ENCODE results near the gene NUP42. TPM values are rescaled to one million over a fixed set of nuclear protein-coding genes. Genes with fewer than 3 reads are reported as not detected.

NUP42 gene
- polyA plus RNA-seq, 1 donor (not counting 4 experiments of a cell fraction or from before 2014, with no cell fraction given), result 34.2 TPM

DNA sequence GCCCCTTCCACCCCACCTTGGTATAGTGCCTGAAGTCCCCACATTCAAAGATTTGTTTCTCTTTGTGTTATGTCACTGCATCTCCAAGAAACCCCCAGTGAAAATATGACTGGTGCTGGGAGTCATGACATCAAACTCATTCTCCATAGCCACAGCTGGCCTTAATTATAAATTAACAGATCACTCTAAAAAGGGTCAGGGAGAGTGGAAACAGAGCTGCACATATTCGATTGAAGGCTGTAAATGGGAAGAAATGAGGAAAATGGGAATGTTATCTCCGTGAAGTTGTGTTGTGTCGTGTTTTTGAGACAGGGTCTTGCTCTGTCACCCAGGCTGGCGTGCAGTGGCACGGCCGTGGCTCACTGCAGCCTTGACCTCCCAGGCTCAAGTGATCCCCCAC, 24.2 kb upstream of the NUP42 start:
- DNase-seq (ENCODE audit: low read depth, low spot score) (no peak), FAIRE-seq (no peak)
- no peak overlapping the region for H2AFZ ChIP-seq (ENCODE audit: control insufficient read depth, low read length)
- dilution Hi-C loops (cut with MboI; ENCODE audit: extremely low pct_ligation_motif_present, low sequenced_read_pairs), result no loop called here
- H3K36me3 ChIP-seq (ENCODE audit: control insufficient read depth in 2 of 2, extremely low read depth in 1 of 2, insufficient read depth in 2 of 2, low read length in 2 of 2), result no peaks in the 10 kb centered on the region
- H3K79me2 ChIP-seq (ENCODE audit: control insufficient read depth, insufficient read depth, low read length), result no peaks in the 10 kb centered on the region
- H3K27me3 ChIP-seq (ENCODE audit: control insufficient read depth, extremely low read depth, insufficient read depth, low read length), result no peaks in the 10 kb centered on the region
- no peak overlapping the region for H3K4me3 ChIP-seq (ENCODE audit: control insufficient read depth in 2 of 3, extremely low read depth in 1 of 3, insufficient read depth in 2 of 3, low read depth in 1 of 3, low read length in 3 of 3)
- no peak overlapping the region for H3K4me2 ChIP-seq (ENCODE audit: control insufficient read depth, extremely low read depth, insufficient read depth, low read depth, low read length)
- no peaks in the 10 kb centered on the region for H3K4me1 ChIP-seq (ENCODE audit: control insufficient read depth, extremely low read depth, insufficient read depth, low read length)
- H3K27ac ChIP-seq (ENCODE audit: control insufficient read depth, insufficient read depth, low read length), result no peak overlapping the region
- no peaks in the 10 kb centered on the region for H4K20me1 ChIP-seq (ENCODE audit: control insufficient read depth, extremely low read depth, insufficient read depth, low read length)
- TF ChIP-seq EZH2 (IDR thresholded peaks at IDR 0.05; ENCODE audit: low read length), result no peak
- TF ChIP-seq, protein P1, sequence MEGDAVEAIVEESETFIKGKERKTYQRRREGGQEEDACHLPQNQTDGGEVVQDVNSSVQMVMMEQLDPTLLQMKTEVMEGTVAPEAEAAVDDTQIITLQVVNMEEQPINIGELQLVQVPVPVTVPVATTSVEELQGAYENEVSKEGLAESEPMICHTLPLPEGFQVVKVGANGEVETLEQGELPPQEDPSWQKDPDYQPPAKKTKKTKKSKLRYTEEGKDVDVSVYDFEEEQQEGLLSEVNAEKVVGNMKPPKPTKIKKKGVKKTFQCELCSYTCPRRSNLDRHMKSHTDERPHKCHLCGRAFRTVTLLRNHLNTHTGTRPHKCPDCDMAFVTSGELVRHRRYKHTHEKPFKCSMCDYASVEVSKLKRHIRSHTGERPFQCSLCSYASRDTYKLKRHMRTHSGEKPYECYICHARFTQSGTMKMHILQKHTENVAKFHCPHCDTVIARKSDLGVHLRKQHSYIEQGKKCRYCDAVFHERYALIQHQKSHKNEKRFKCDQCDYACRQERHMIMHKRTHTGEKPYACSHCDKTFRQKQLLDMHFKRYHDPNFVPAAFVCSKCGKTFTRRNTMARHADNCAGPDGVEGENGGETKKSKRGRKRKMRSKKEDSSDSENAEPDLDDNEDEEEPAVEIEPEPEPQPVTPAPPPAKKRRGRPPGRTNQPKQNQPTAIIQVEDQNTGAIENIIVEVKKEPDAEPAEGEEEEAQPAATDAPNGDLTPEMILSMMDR (optimal IDR thresholded peaks at IDR 0.05 in 1 of 3, IDR thresholded peaks at IDR 0.05 in 1 of 3, conservative IDR thresholded peaks at IDR 0.05 in 1 of 3; ENCODE audit: extremely low read depth in 1 of 3, insufficient read depth in 2 of 3, low read length in 3 of 3), result no peak
- no peak overlapping the region for H3K9ac ChIP-seq (ENCODE audit: control insufficient read depth, extremely low read depth, insufficient read depth, low read length)
- H3K9me3 ChIP-seq (ENCODE audit: control insufficient read depth, low read depth, low read length), result no peaks in the 10 kb centered on the region
- H3K9me1 ChIP-seq (ENCODE audit: control insufficient read depth, extremely low read depth, insufficient read depth, low read length), result no peaks in the 10 kb centered on the region

DNA sequence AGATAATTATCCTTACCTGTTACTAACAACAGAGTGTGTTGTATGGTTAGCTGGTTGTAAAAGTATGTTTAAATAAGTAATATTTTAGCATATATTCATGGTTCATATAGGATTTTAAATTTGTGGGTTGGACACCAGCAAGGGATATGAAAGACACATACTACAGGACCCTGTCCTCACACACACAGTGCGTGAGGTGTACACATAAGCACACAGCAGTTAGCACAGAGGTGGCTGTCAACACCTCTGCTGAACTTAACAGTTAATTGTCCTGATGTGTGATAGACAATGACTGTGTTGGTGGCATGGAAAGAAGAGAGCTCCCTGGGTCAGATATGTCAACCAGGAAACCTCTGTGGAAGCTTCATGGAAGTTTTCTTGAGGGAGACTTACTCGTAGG, 23.3 kb upstream of the NUP42 start:
- H4K20me1 ChIP-seq (ENCODE audit: control insufficient read depth, extremely low read depth, insufficient read depth, low read length), result no peaks in the 10 kb centered on the region
- no peaks in the 10 kb centered on the region for H3K9me3 ChIP-seq (ENCODE audit: control insufficient read depth, low read depth, low read length)
- H3K27me3 ChIP-seq (ENCODE audit: control insufficient read depth, extremely low read depth, insufficient read depth, low read length), result no peaks in the 10 kb centered on the region
- H3K79me2 ChIP-seq (ENCODE audit: control insufficient read depth, insufficient read depth, low read length), result no peaks in the 10 kb centered on the region
- no peaks in the 10 kb centered on the region for H3K4me1 ChIP-seq (ENCODE audit: control insufficient read depth, extremely low read depth, insufficient read depth, low read length)
- no peak overlapping the region for H3K27ac ChIP-seq (ENCODE audit: control insufficient read depth, insufficient read depth, low read length)
- H3K4me2 ChIP-seq (ENCODE audit: control insufficient read depth, extremely low read depth, insufficient read depth, low read depth, low read length), result no peak overlapping the region
- H3K4me3 ChIP-seq (ENCODE audit: control insufficient read depth in 2 of 3, extremely low read depth in 1 of 3, insufficient read depth in 2 of 3, low read depth in 1 of 3, low read length in 3 of 3), result no peak overlapping the region
- no peak overlapping the region for H3K9ac ChIP-seq (ENCODE audit: control insufficient read depth, extremely low read depth, insufficient read depth, low read length)
- H3K9me1 ChIP-seq (ENCODE audit: control insufficient read depth, extremely low read depth, insufficient read depth, low read length), result no peaks in the 10 kb centered on the region
- DNase-seq (ENCODE audit: low read depth, low spot score), result no peak
- FAIRE-seq, result no peak
- dilution Hi-C loops (cut with MboI; ENCODE audit: extremely low pct_ligation_motif_present, low sequenced_read_pairs), result no loop called here
- no peaks in the 10 kb centered on the region for H3K36me3 ChIP-seq (ENCODE audit: control insufficient read depth in 2 of 2, extremely low read depth in 1 of 2, insufficient read depth in 2 of 2, low read length in 2 of 2)
- no peak for TF ChIP-seq EZH2 (IDR thresholded peaks at IDR 0.05; ENCODE audit: low read length)
- TF ChIP-seq, protein P1 (optimal IDR thresholded peaks at IDR 0.05 in 1 of 3, IDR thresholded peaks at IDR 0.05 in 1 of 3, conservative IDR thresholded peaks at IDR 0.05 in 1 of 3; ENCODE audit: extremely low read depth in 1 of 3, insufficient read depth in 2 of 3, low read length in 3 of 3), result no peak
- H2AFZ ChIP-seq (ENCODE audit: control insufficient read depth, low read length), result no peak overlapping the region

All from keratinocyte (primary cell).